ENCODE data around the gene CCDC63.

GRCh38 chr12:110862329-110862728 lies 15.5 kb downstream of the CCDC63 start:
- TF ChIP-seq CTCF (conservative IDR thresholded peaks at IDR 0.05; ENCODE audit: low read length), result no peak
- TF ChIP-seq EZH2phosphoT487 (IDR thresholded peaks at IDR 0.05; ENCODE audit: borderline replicate concordance, low read depth, low read length), result no peak

All from OCI-LY7 (cell line).